Measurements from ENCODE around the gene CDHR5.

DNA sequence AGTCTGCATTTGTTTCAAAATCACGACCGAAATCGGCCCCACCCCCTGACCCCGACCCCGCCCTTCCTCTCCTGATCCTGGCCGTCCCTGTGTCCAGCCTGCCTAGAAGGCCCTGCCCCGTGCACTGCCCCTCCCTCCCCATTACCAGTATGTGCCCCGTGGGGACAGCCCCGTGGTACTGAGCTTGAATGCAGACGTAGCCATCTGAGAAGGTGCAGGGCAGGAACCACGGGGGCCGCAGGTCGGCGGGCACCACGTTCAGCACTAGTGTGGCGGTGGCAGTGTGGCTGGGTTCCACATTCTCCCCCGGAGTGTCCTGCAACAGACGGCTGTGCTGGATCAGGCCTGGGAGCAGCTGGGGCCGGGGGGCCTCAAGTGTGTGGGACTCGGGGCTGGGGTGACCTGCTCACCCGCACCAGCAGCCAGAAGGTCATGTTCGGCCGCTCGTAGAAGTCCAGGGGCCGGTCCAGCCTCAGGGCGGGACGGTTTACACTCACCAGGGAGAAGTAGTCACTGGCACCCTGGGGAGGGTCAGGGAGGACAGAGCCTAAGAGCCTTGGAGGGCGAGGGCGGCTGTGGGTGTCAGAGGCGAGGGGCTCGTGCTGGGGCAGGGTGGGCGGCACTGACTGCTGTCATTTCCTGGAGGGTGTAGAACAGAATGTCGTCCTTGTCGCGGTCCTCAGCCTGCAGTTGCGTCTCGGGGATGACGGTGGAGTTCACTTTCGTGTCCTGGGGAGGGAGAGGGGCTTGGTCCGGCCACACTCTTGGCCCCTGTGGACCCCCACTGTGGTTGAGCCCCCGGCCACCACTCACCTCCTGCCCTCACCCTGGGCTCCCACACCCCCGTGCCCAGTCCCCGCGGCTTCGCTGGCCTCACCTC, 3.6 kb downstream of the CDHR5 start:
- TF ChIP-seq POLR2A (IDR thresholded peaks at IDR 0.05): no peak
- TF ChIP-seq, protein P1, sequence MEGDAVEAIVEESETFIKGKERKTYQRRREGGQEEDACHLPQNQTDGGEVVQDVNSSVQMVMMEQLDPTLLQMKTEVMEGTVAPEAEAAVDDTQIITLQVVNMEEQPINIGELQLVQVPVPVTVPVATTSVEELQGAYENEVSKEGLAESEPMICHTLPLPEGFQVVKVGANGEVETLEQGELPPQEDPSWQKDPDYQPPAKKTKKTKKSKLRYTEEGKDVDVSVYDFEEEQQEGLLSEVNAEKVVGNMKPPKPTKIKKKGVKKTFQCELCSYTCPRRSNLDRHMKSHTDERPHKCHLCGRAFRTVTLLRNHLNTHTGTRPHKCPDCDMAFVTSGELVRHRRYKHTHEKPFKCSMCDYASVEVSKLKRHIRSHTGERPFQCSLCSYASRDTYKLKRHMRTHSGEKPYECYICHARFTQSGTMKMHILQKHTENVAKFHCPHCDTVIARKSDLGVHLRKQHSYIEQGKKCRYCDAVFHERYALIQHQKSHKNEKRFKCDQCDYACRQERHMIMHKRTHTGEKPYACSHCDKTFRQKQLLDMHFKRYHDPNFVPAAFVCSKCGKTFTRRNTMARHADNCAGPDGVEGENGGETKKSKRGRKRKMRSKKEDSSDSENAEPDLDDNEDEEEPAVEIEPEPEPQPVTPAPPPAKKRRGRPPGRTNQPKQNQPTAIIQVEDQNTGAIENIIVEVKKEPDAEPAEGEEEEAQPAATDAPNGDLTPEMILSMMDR (IDR thresholded peaks at IDR 0.05): no peak
